Measurements from ENCODE around the gene ATG7. TPM values are rescaled to one million over a fixed set of nuclear protein-coding genes. Genes with fewer than 3 reads are reported as not detected.
"Not testable (repeated sequence)": the region's sequence is repeated elsewhere in the genome, so short reads cannot be mapped to it uniquely, and the experiment has no call there.

ATG7 gene
- total RNA-seq, 1 donor from 2014 or later, result 40.3 TPM

DNA sequence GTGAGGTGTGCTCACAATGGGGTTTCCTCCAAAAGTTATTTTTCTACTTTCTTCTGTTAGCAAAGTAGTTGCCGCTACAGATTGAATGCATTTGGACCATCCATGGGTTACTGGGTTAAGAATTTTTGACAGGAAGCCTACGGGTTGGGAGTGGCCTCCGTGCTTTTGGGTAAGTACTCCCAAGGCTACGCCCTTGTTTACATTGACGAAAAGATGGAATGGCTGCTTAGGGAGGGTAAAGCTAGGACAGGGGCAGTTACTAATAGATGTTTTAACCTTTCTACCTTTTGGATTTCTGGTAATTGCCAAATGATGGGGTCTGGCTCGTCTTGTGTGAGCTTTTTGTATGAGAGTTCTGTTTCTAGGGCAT is 20.4 kb upstream of the ATG7 start:
- no peak overlapping the region for H3K27ac Mint-ChIP-seq
- H3K36me3 Mint-ChIP-seq, result no peaks in the 10 kb centered on the region
- peaks cover 12% of the 10 kb centered on the region for H3K9me3 Mint-ChIP-seq
- no peak overlapping the region for H3K4me3 Mint-ChIP-seq
- TF ChIP-seq, protein P1, sequence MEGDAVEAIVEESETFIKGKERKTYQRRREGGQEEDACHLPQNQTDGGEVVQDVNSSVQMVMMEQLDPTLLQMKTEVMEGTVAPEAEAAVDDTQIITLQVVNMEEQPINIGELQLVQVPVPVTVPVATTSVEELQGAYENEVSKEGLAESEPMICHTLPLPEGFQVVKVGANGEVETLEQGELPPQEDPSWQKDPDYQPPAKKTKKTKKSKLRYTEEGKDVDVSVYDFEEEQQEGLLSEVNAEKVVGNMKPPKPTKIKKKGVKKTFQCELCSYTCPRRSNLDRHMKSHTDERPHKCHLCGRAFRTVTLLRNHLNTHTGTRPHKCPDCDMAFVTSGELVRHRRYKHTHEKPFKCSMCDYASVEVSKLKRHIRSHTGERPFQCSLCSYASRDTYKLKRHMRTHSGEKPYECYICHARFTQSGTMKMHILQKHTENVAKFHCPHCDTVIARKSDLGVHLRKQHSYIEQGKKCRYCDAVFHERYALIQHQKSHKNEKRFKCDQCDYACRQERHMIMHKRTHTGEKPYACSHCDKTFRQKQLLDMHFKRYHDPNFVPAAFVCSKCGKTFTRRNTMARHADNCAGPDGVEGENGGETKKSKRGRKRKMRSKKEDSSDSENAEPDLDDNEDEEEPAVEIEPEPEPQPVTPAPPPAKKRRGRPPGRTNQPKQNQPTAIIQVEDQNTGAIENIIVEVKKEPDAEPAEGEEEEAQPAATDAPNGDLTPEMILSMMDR (IDR thresholded peaks at IDR 0.05; ENCODE audit: unreplicated experiment), result no peak
- no peaks in the 10 kb centered on the region for H3K27me3 Mint-ChIP-seq (ENCODE audit: low read depth)
- H3K4me1 Mint-ChIP-seq, result peaks cover 17% of the 10 kb centered on the region
- no peak for DNase-seq (ENCODE audit: low spot score in 2 of 2, unreplicated experiment in 2 of 2)

DNA sequence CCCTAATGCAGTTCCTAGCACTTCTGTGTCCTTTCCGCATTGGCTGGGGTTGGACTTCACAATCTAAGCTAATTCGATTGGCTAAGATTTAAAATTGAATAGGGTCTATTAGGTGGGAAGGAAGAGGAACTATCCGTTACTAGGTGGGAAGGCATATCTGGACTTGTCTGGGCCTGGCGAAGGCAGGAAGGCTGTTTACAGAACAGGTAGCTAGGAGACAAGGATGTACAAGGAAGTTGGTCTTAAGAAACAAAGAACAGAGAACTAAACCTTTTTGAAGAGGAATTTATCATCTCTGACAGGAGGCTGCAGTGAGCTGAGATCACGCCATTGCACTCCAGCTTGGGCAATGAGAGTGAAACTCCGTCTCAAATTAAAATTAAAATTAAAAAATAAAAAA is 17.3 kb upstream of the ATG7 start:
- no peak for DNase-seq (ENCODE audit: low spot score in 2 of 2, unreplicated experiment in 2 of 2)
- H3K4me1 Mint-ChIP-seq, result peaks cover 17% of the 10 kb centered on the region
- H3K27me3 Mint-ChIP-seq (ENCODE audit: low read depth), result no peaks in the 10 kb centered on the region
- no peak overlapping the region for H3K4me3 Mint-ChIP-seq
- TF ChIP-seq, protein P1 (IDR thresholded peaks at IDR 0.05; ENCODE audit: unreplicated experiment), result no peak
- no peaks in the 10 kb centered on the region for H3K36me3 Mint-ChIP-seq
- peaks cover 10% of the 10 kb centered on the region for H3K9me3 Mint-ChIP-seq
- no peak overlapping the region for H3K27ac Mint-ChIP-seq

GRCh38 chr3:11255537-11255936 is 16.7 kb upstream of the ATG7 start:
- H3K9me3 Mint-ChIP-seq; DNase-seq (ENCODE audit: low spot score in 2 of 2, unreplicated experiment in 2 of 2); H3K27me3 Mint-ChIP-seq (ENCODE audit: low read depth); H3K4me3 Mint-ChIP-seq; H3K36me3 Mint-ChIP-seq: not testable (repeated sequence)
- Mint-ChIP-seq H3K4me1 (peaks cover 17% of the 10 kb centered on the region), H3K27ac (peak overlapping the region; percentile 62)

DNA sequence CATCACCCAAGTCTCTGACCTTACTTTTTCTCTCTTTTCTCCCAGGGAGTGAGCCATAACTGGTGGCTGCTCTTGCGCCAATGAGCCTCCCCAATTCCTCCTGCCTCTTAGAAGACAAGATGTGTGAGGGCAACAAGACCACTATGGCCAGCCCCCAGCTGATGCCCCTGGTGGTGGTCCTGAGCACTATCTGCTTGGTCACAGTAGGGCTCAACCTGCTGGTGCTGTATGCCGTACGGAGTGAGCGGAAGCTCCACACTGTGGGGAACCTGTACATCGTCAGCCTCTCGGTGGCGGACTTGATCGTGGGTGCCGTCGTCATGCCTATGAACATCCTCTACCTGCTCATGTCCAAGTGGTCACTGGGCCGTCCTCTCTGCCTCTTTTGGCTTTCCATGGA is 13.2 kb upstream of the ATG7 start:
- DNase-seq (ENCODE audit: low spot score in 2 of 2, unreplicated experiment in 2 of 2), result no peak
- Mint-ChIP-seq H3K27ac (no peak overlapping the region), H3K27me3 (ENCODE audit: low read depth) (peaks cover 18% of the 10 kb centered on the region), H3K9me3 (peaks cover 10% of the 10 kb centered on the region), H3K4me3 (no peak overlapping the region), H3K36me3 (no peaks in the 10 kb centered on the region), H3K4me1 (peaks cover 7% of the 10 kb centered on the region)
- TF ChIP-seq, protein P1 (IDR thresholded peaks at IDR 0.05; ENCODE audit: unreplicated experiment), result no peak

DNA sequence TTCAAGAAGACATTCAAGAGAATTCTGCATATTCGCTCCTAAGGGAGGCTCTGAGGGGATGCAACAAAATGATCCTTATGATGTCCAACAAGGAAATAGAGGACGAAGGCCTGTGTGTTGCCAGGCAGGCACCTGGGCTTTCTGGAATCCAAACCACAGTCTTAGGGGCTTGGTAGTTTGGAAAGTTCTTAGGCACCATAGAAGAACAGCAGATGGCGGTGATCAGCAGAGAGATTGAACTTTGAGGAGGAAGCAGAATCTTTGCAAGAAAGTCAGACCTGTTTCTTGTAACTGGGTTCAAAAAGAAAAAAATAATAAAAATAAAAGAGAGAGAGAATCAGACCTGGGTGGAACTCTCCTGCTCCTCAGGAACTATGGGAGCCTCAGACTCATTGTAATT is 11.7 kb upstream of the ATG7 start:
- peaks cover 31% of the 10 kb centered on the region for H3K27me3 Mint-ChIP-seq (ENCODE audit: low read depth)
- H3K4me1 Mint-ChIP-seq, result peaks cover 5% of the 10 kb centered on the region
- DNase-seq (ENCODE audit: low spot score in 2 of 2, unreplicated experiment in 2 of 2), result no peak
- H3K27ac Mint-ChIP-seq, result no peak overlapping the region
- TF ChIP-seq, protein P1 (IDR thresholded peaks at IDR 0.05; ENCODE audit: unreplicated experiment), result no peak
- no peaks in the 10 kb centered on the region for H3K9me3 Mint-ChIP-seq
- H3K36me3 Mint-ChIP-seq, result no peaks in the 10 kb centered on the region
- H3K4me3 Mint-ChIP-seq, result no peak overlapping the region

GRCh38 chr3:11269007-11269406 is 3.2 kb upstream of the ATG7 start:
- no peak for DNase-seq (ENCODE audit: low spot score in 2 of 2, unreplicated experiment in 2 of 2)
- TF ChIP-seq, protein P1 (IDR thresholded peaks at IDR 0.05; ENCODE audit: unreplicated experiment), result no peak
- peaks cover 21% of the 10 kb centered on the region for H3K4me1 Mint-ChIP-seq
- H3K27me3 Mint-ChIP-seq (ENCODE audit: low read depth), result peaks cover 21% of the 10 kb centered on the region
- no peaks in the 10 kb centered on the region for H3K36me3 Mint-ChIP-seq
- H3K27ac Mint-ChIP-seq, result no peak overlapping the region
- no peak overlapping the region for H3K4me3 Mint-ChIP-seq
- no peaks in the 10 kb centered on the region for H3K9me3 Mint-ChIP-seq
